ENCODE measurements around the gene IL26. TPM values are rescaled to one million over a fixed set of nuclear protein-coding genes. Genes with fewer than 3 reads are reported as not detected.

The IL26 gene, protein sequence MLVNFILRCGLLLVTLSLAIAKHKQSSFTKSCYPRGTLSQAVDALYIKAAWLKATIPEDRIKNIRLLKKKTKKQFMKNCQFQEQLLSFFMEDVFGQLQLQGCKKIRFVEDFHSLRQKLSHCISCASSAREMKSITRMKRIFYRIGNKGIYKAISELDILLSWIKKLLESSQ
- polyA plus RNA-seq (2011; rRNA removed) (not detected in 2 replicates), polyA plus RNA-seq (2017; fragmentation: RNase III; extraction: RNeasy Plus Mini Kit Qiagen cat#74134 plus additional on column Dnase treatment) (not detected in 3 replicates), polyA minus RNA-seq (2011; rRNA and poly(A)+ RNA removed) (not detected in 2 replicates)
- polyA plus RNA-seq (2012; cell fraction: cytosol; rRNA removed): not detected in 2 replicates
- not detected in 2 replicates for polyA plus RNA-seq (2012; cell fraction: nucleus; rRNA removed)

DNA sequence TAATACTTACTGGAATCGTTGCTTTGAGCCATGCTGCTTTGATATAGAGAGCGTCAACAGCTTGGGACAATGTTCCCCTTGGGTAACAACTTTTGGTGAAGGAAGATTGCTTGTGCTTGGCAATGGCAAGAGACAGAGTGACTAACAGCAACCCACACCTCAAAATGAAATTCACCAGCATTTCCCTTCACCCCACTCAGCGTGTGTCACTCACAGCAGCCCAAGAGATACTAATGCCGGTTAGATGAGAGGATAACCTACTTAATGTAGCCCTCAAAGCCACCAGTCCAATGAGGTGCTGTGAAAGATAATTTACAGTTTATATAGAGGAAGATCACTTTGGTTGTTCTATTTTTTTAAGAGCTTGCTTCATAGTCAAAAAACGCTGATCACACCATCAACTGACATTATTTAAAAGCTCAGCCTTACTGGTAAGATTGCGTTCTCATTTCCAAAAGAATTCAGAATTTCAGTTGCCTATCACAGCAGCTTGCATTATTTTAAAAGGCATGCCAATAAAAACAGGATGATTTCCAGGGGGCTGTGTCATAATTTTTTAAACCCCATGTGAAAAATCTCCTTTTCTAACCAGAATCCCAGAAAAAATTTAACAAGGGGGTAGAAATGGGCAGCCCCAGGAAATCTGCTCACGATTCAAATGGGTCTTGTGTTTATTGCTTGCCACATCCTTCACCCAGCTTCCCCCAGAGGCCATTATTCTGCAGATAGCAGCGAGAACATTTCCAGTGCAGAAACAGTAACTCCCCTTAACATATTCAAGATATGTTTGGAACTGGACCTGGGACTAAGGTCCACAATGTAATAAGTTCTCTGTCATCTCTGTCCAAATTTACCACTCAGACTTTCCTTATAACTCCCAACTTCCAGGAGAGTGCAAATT, at the start of gene IL26:
IL26 (minus strand) TSS at position 235 of the 901 bp plus-strand sequence; CDS start at position 181, 54 bp downstream.
- no peak for FAIRE-seq

GRCh38 chr12:68272732-68273131, 47.1 kb upstream of the IL26 start:
- no peak for ATAC-seq
- H3K27ac ChIP-seq: no peak overlapping the region
- no peak for FAIRE-seq
- no peak overlapping the region for H3K4me3 ChIP-seq
- ChIA-PET CTCF (interaction anchor here (0.6 to 1.6 kb wide), 4 partner anchors 13 to 1018 kb away, joined by 3 to 5 read pairs (median 4); no protein-coding TSS in a partner anchor), POLR2A (no interaction called here)
- no peak for DNase-seq (ENCODE audit: low read depth in 1 of 2, low spot score in 1 of 2)
- H3K4me1 ChIP-seq: no peaks in the 10 kb centered on the region
- H3K9me3 ChIP-seq: no peaks in the 10 kb centered on the region
- TF ChIP-seq BHLHE40 (IDR thresholded peaks at IDR 0.05; ENCODE audit: low read depth, low read length): no peak
- no peak for TF ChIP-seq REST (IDR thresholded peaks at IDR 0.05)
- TF ChIP-seq TP53 (CRISPR knock-in tag; IDR thresholded peaks at IDR 0.05): no peak
- no peak for TF ChIP-seq KDM1A (IDR thresholded peaks at IDR 0.05; ENCODE audit: low read depth)
- no peak overlapping the region for H3K4me2 ChIP-seq

More for the DNA sequence above, at the start of gene IL26:
- Histone ChIP-seq H3K4me1 (no peaks in the 10 kb centered on the region), H3K27ac (no peak within 1 kb of the TSS), H3K4me2 (no peak within 1 kb of the TSS), H3K9me3 (no peaks in the 10 kb centered on the region), H3K4me3 (no peak within 1 kb of the TSS)
- 37% methylated on average over 8 of the region's 8 CpGs for WGBS (ENCODE audit: missing lambda C conversion rate)
- CTCF ChIA-PET: interaction anchor here (1.7 to 6.4 kb wide), 2 partner anchors 91 to 95 kb away, joined by 8 to 61 read pairs; no protein-coding TSS in a partner anchor
- DNase-seq (ENCODE audit: low read depth in 1 of 2, low spot score in 1 of 2) (no peak), ATAC-seq (no peak)
- TF ChIP-seq HEYL (CRISPR knock-in tag; IDR thresholded peaks at IDR 0.05) (no peak), BHLHE40 (IDR thresholded peaks at IDR 0.05; ENCODE audit: low read depth, low read length) (no peak), SMC3 (IDR thresholded peaks at IDR 0.05) (no peak), MAZ (IDR thresholded peaks at IDR 0.05; ENCODE audit: borderline replicate concordance, low read depth, low read length) (no peak), HDAC2 (IDR thresholded peaks at IDR 0.05) (no peak), RNF2 (IDR thresholded peaks at IDR 0.05; ENCODE audit: borderline replicate concordance, low read depth) (no peak), CBX8 (IDR thresholded peaks at IDR 0.05) (no peak), ZFP36 (IDR thresholded peaks at IDR 0.05; ENCODE audit: borderline replicate concordance, partially characterized antibody) (no peak), ESRRA (IDR thresholded peaks at IDR 0.05; ENCODE audit: borderline replicate concordance, low read length) (no peak), EP300 (IDR thresholded peaks at IDR 0.05) (no peak)
- TF ChIP-seq, protein P1, sequence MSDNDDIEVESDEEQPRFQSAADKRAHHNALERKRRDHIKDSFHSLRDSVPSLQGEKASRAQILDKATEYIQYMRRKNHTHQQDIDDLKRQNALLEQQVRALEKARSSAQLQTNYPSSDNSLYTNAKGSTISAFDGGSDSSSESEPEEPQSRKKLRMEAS (IDR thresholded peaks at IDR 0.05): no peak
- TF ChIP-seq, protein P2, sequence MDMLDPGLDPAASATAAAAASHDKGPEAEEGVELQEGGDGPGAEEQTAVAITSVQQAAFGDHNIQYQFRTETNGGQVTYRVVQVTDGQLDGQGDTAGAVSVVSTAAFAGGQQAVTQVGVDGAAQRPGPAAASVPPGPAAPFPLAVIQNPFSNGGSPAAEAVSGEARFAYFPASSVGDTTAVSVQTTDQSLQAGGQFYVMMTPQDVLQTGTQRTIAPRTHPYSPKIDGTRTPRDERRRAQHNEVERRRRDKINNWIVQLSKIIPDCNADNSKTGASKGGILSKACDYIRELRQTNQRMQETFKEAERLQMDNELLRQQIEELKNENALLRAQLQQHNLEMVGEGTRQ (IDR thresholded peaks at IDR 0.05): no peak
- POLR2A ChIA-PET: no interaction called here

DNA sequence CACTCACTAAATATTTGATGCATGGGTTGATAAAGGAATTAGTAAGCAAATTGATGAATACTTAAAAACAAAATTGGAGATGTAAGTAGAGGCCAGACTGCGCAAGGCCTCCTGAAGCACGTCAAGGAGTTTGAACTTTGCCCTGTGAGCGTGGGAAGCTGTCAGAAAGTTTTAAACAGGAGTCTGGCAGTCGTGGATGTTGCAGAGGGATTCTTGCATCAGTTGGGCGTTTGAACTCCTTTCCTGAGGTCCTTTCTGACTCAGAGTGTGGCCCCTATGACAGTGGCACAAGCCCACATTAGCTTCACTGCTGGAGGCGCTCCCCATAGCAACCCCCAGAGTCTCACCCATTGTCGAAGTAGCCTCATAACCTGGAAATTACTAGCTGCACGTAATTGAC, 45.7 kb upstream of the IL26 start:
- H3K4me1 ChIP-seq: no peaks in the 10 kb centered on the region
- ChIA-PET CTCF (interaction anchor here (1.0 to 1.6 kb wide), 3 partner anchors 11 to 231 kb away, joined by 3 to 5 read pairs (median 4); no protein-coding TSS in a partner anchor), POLR2A (no interaction called here)
- H3K27ac ChIP-seq: no peak overlapping the region
- no peak for FAIRE-seq
- no peaks in the 10 kb centered on the region for H3K9me3 ChIP-seq
- no peak overlapping the region for H3K4me3 ChIP-seq
- no peak for DNase-seq (ENCODE audit: low read depth in 1 of 2, low spot score in 1 of 2)
- H3K4me2 ChIP-seq: no peak overlapping the region
- WGBS (ENCODE audit: missing lambda C conversion rate): 37% methylated on average over 8 of the region's 8 CpGs
- TF ChIP-seq, protein P1 (IDR thresholded peaks at IDR 0.05): no peak
- ATAC-seq: no peak

Data from A549 (cell line).